RWPE1 (cell line): Measurements from ENCODE around the gene LAMA4.

ENCODE experiments used
- CTCF ChIA-PET: fragments of 350-600 bp; sonication (Branson Sonifier 250); formaldehyde crosslinking; extraction: SDS; loops from one replicate; lab custom pipeline; 2021; lab: Yijun Ruan, JAX
- POLR2A ChIA-PET: fragments of 400-600 bp; formaldehyde crosslinking; extraction: SDS; loops from one replicate; lab custom pipeline; 2020; ENCODE audit warnings: antibody characterized with exemption; ENCODE audit not compliant: low non-redundant PET; lab: Yijun Ruan, JAX
- DNase-seq: peaks from one replicate; pipeline ENCODE4 v3.0.0; 2012; ENCODE audit warnings: low spot score
- H3K27ac ChIP-seq: fragments of 450-650 bp; 2 replicates; pipeline ENCODE4 v1.5.1; 2017
- TF ChIP-seq, protein P1 (sequence below): fragments of 450-650 bp; conservative IDR thresholded peaks from 2 replicates; pipeline ENCODE4 v1.5.1; 2017; ENCODE audit warnings: low read depth, mild to moderate bottlenecking

LAMA4 gene, protein sequence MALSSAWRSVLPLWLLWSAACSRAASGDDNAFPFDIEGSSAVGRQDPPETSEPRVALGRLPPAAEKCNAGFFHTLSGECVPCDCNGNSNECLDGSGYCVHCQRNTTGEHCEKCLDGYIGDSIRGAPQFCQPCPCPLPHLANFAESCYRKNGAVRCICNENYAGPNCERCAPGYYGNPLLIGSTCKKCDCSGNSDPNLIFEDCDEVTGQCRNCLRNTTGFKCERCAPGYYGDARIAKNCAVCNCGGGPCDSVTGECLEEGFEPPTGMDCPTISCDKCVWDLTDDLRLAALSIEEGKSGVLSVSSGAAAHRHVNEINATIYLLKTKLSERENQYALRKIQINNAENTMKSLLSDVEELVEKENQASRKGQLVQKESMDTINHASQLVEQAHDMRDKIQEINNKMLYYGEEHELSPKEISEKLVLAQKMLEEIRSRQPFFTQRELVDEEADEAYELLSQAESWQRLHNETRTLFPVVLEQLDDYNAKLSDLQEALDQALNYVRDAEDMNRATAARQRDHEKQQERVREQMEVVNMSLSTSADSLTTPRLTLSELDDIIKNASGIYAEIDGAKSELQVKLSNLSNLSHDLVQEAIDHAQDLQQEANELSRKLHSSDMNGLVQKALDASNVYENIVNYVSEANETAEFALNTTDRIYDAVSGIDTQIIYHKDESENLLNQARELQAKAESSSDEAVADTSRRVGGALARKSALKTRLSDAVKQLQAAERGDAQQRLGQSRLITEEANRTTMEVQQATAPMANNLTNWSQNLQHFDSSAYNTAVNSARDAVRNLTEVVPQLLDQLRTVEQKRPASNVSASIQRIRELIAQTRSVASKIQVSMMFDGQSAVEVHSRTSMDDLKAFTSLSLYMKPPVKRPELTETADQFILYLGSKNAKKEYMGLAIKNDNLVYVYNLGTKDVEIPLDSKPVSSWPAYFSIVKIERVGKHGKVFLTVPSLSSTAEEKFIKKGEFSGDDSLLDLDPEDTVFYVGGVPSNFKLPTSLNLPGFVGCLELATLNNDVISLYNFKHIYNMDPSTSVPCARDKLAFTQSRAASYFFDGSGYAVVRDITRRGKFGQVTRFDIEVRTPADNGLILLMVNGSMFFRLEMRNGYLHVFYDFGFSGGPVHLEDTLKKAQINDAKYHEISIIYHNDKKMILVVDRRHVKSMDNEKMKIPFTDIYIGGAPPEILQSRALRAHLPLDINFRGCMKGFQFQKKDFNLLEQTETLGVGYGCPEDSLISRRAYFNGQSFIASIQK (N-terminal part only)

DNA sequence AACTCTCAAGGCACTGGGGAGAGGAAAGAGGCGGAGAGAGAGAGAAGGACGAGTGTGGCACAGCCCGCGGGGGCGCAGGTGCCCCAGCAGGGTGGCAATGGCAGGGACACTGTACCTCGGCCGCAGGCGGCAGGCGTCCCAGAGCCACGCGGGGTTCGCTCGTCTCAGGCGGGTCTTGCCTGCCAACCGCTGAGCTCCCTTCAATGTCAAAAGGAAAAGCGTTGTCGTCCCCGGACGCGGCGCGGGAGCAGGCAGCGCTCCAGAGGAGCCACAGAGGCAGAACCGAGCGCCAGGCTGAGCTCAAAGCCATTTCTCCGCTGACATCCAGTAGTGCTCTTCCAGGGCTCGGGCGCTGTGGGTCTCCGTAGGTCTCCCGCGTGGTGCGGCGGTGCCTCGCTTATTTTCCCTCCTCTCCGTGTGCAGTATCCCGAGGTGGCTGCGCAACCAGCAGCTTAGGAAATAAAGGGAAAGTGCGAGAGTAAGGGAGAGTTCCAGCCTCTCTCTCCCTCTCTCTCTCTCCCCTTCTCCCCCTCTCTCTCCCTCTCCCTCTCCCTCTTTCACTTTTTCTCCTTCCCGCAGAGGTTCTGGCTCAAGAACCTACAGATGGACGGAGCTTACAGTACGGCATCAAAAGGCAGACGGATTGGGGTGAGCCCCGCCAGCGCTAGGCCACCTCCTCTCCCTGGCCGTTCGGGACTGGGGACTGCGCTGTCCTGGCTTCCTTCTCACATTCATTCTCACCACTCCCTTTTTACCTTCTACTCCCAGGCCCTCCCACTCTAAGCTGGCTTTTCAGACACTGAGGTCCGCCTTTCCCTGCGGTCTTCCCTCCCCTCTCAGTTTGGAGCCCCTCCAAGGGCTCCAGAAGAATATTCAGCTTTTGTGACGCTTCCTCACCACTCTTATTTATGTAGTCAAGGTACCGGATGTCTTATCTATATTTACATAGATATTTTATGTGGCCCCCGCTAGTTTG lies at the start of gene LAMA4:
Gene LAMA4 (minus strand): TSS at position 727 of the 976 bp plus-strand sequence. CDS start 417 bp downstream, at position 310.
- DNase-seq, result peak; percentile 38
- ChIA-PET POLR2A (no interaction called here), CTCF (interaction anchor here (0.5 to 0.7 kb wide), 4 partner anchors 41 to 792 kb away, joined by 3 to 11 read pairs (median 4); no protein-coding TSS in a partner anchor)
- peak within 1 kb of the TSS; percentile 76 for H3K27ac ChIP-seq
- TF ChIP-seq, protein P1, sequence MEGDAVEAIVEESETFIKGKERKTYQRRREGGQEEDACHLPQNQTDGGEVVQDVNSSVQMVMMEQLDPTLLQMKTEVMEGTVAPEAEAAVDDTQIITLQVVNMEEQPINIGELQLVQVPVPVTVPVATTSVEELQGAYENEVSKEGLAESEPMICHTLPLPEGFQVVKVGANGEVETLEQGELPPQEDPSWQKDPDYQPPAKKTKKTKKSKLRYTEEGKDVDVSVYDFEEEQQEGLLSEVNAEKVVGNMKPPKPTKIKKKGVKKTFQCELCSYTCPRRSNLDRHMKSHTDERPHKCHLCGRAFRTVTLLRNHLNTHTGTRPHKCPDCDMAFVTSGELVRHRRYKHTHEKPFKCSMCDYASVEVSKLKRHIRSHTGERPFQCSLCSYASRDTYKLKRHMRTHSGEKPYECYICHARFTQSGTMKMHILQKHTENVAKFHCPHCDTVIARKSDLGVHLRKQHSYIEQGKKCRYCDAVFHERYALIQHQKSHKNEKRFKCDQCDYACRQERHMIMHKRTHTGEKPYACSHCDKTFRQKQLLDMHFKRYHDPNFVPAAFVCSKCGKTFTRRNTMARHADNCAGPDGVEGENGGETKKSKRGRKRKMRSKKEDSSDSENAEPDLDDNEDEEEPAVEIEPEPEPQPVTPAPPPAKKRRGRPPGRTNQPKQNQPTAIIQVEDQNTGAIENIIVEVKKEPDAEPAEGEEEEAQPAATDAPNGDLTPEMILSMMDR, result no peak

DNA sequence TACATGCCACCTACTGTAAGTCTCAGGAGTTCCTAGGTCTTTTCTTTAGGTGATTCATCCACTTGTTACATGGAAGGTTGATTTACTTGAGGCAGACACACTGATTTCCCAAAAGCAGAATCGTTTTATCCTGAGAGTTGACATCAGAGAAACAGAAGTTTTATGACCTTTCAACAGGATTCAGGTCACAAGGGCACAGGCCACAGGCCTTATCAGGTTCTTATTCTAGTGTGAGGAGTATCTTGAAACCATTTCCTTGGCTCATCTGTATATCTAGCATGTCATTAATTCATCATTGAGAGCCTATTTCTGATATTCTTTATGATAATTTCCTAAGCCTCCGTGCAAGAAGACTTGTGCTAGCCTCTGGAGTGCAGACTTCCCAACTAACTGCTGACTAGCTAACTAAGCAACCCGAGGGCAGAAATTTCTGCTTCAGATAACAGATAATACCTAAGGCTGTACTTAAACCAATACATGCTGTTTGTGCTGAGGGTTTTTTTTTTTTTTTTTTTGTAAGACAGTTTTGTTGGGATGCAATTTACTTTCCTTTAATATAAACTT lies 47.9 kb upstream of the LAMA4 start:
- TF ChIP-seq, protein P1, result no peak
- ChIA-PET CTCF (interaction anchor here (0.8 kb wide), 1 partner anchor 12 kb away, joined by 7 read pairs; no protein-coding TSS in a partner anchor), POLR2A (no interaction called here)
- no peak overlapping the region for H3K27ac ChIP-seq
- no peak for DNase-seq

DNA sequence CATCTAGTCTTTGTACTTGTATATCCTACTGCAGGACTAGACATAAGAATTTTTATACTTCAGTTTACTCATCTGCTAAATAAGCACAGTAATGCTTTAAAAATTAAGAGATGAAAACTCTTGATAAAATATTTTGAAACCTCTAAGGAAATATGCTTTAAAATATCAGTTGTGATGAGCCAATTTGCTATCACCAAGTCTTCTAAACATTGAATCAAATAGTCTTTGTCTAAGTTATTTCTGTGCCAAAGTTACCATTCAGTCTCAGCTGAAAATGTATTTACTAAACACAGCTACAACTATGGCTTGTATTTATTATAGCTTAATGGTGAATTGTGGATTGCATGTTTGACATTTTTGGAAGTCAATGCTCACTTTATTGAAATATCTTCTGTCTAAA lies 46.5 kb upstream of the LAMA4 start:
- TF ChIP-seq, protein P1, result no peak
- no peak for DNase-seq
- H3K27ac ChIP-seq, result no peak overlapping the region
- ChIA-PET POLR2A (no interaction called here), CTCF (no interaction called here)

DNA sequence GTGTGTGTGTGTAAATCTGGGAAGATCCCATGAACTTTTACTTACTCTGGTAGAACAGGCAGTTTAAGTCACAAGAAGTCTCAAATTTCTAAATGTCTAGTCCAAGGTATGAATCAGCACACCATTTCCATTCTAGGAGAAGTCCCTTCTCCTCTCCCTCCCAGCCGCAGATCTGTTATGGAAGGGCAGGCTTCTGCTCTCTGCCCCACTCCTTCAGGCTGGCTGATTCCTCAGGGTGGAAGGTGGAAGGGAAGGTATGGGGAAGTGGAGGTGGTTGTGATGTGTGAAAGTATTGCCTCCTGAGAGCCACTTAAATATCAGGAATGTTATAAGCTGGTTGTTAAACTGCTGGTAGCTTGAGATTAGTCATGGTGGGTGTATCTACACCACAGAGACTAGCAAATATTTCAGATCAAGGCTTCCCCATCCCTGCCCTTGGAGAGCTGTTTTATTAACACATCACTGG lies 44.5 kb upstream of the LAMA4 start:
- ChIA-PET POLR2A (no interaction called here), CTCF (no interaction called here)
- TF ChIP-seq, protein P1, result no peak
- DNase-seq, result peak; percentile 76
- peak overlapping the region; percentile 63; the same call in 1 of the 2 replicates for H3K27ac ChIP-seq

DNA sequence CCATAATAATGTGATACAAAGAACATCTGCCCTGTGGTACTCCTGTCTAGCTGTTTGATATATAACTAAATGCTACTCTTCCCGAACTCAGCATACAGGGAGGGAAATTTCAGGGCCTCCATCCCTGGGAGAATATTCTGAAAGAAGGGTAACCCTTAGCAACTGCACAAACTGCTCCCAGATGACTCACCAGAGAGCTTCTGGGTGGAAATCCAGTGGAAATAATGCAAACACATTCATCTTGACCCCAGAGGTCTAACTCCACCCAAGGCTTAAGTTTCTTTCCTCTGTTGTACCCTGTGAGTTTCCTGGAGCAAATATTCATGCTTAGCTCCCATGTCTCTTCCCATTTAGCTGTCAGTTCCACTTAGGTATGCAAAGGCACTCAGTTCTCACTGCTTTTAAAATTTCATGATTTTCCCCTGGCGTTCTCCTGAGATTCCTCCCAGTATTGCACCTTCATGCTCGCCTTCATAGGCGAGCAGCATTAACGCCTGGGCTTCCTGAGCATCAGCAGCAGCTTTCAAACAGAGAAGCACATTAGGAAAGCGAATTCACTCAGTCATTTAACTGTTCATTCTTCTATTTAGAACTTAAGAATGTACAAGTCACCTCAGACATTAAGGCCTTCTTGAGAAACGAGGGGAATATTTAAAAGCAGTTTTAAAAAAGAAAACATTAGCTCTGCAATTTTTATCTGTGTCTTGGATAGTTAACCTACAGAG lies 43.8 kb upstream of the LAMA4 start:
- DNase-seq, result peak; percentile 35
- TF ChIP-seq, protein P1, result no peak
- H3K27ac ChIP-seq, result no peak overlapping the region
- ChIA-PET POLR2A (interaction anchor here (0.5 kb wide), 1 partner anchor 29 kb away, joined by 3 read pairs; no protein-coding TSS in a partner anchor), CTCF (no interaction called here)
